Measurements from ENCODE around the gene ATP6V1F. TPM values are rescaled to one million over a fixed set of nuclear protein-coding genes. Genes with fewer than 3 reads are reported as not detected.
A peak's percentile ranks its signal among the peaks of the same experiment; 100 is the strongest.

ATP6V1F gene
- total RNA-seq, 1 experiment from 2014 or later: 115 TPM

- H2BK120ac ChIP-seq (ENCODE audit: low read depth, low read length, poor library complexity, severe bottlenecking): no peak overlapping the region
- H3K79me1 ChIP-seq (ENCODE audit: insufficient read depth, low read depth, low read length, poor library complexity, severe bottlenecking): no peaks in the 10 kb centered on the region
- H3K23ac ChIP-seq (ENCODE audit: insufficient read length, low read depth, low read length): no peak overlapping the region
- no peak overlapping the region for H2AK5ac ChIP-seq (ENCODE audit: insufficient read length, low read length)
- H4K5ac ChIP-seq (ENCODE audit: insufficient read length, low read depth, low read length): no peak overlapping the region
- H3K79me2 ChIP-seq (ENCODE audit: insufficient read depth, low read length): no peaks in the 10 kb centered on the region
- no peaks in the 10 kb centered on the region for H3K27me3 ChIP-seq (ENCODE audit: insufficient read depth, low read length)
- no peak overlapping the region for H2BK5ac ChIP-seq (ENCODE audit: insufficient read length, low read length)
- H3K4ac ChIP-seq (ENCODE audit: low read depth, low read length): no peak overlapping the region
- no peak for DNase-seq
- H2BK15ac ChIP-seq (ENCODE audit: low read depth, low read length): no peak overlapping the region
- H3K23me2 ChIP-seq (ENCODE audit: insufficient read length, low read depth, low read length, poor library complexity, severe bottlenecking): no peaks in the 10 kb centered on the region
- H3K27ac ChIP-seq (ENCODE audit: insufficient read length, low read depth, low read length): no peak overlapping the region
- Mint-ChIP-seq H3K4me3 (peak overlapping the region in 1 of 2 experiments; percentile 43; a peak in 1 of 5 replicates), H3K36me3 (ENCODE audit: insufficient read depth in 1 of 3, low read depth in 3 of 3) (peaks cover 0 to 5% (median 0%) of the 10 kb centered on the region in 3 experiments; a peak in 2 of 7 replicates), H3K4me1 (peaks cover 2 to 14% of the 10 kb centered on the region in 2 experiments), H3K27ac (no peak overlapping the region), H3K27me3 (ENCODE audit: low read depth) (no peaks in the 10 kb centered on the region), H3K9me3 (no peaks in the 10 kb centered on the region)
- H3K9ac ChIP-seq (ENCODE audit: extremely low read depth, insufficient read length, low read length): no peak overlapping the region
- no peak overlapping the region for H2BK12ac ChIP-seq (ENCODE audit: insufficient read length, low read depth, low read length)
- H3K4me1 ChIP-seq (ENCODE audit: insufficient read depth, low read length): no peaks in the 10 kb centered on the region
- H3K14ac ChIP-seq (ENCODE audit: insufficient read depth, low read length): no peak overlapping the region
- no peaks in the 10 kb centered on the region for H4K20me1 ChIP-seq (ENCODE audit: control insufficient read depth, insufficient read depth, insufficient read length)
- no peak overlapping the region for H4K8ac ChIP-seq (replicated peaks; ENCODE audit: insufficient read length, low read depth, low read length)
- H2BK20ac ChIP-seq (ENCODE audit: low read depth, low read length, poor library complexity, severe bottlenecking): no peak overlapping the region
- H3K9me3 ChIP-seq (ENCODE audit: control insufficient read depth, low read depth, low read length): no peaks in the 10 kb centered on the region
- no CpG with 5 or more reads among the region's 17 CpGs for WGBS (ENCODE audit: extremely low coverage, insufficient read length, low lambda C conversion rate)
- no peak overlapping the region for H4K91ac ChIP-seq (ENCODE audit: insufficient read length, low read depth, low read length)
- TF ChIP-seq, protein P1, sequence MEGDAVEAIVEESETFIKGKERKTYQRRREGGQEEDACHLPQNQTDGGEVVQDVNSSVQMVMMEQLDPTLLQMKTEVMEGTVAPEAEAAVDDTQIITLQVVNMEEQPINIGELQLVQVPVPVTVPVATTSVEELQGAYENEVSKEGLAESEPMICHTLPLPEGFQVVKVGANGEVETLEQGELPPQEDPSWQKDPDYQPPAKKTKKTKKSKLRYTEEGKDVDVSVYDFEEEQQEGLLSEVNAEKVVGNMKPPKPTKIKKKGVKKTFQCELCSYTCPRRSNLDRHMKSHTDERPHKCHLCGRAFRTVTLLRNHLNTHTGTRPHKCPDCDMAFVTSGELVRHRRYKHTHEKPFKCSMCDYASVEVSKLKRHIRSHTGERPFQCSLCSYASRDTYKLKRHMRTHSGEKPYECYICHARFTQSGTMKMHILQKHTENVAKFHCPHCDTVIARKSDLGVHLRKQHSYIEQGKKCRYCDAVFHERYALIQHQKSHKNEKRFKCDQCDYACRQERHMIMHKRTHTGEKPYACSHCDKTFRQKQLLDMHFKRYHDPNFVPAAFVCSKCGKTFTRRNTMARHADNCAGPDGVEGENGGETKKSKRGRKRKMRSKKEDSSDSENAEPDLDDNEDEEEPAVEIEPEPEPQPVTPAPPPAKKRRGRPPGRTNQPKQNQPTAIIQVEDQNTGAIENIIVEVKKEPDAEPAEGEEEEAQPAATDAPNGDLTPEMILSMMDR (conservative IDR thresholded peaks at IDR 0.05): no peak
- H3K56ac ChIP-seq (ENCODE audit: insufficient read length, low read depth, low read length): no peak overlapping the region
- H3T11ph ChIP-seq (ENCODE audit: low read length): no peak overlapping the region
- H2AFZ ChIP-seq (ENCODE audit: low read length): no peak overlapping the region
- H3K4me2 ChIP-seq (ENCODE audit: insufficient read depth, insufficient read length, low read length): no peak overlapping the region
- H3K18ac ChIP-seq (ENCODE audit: insufficient read length, low read depth, low read length): no peak overlapping the region
These were observed 18.6 kb upstream of the ATP6V1F start for GRCh38 chr7:128843938-128844621.

All from H9 (cell line).